Measurements from ENCODE around the gene CCDC9B.

CCDC9B gene

GRCh38 chr15:40310001-40310959 is 30.5 kb downstream of the CCDC9B start:
- peaks cover 28% of the 10 kb centered on the region for H3K36me3 Mint-ChIP-seq (ENCODE audit: low read depth)
- H3K4me3 Mint-ChIP-seq = no peak overlapping the region
- peaks cover 13% of the 10 kb centered on the region for H3K27me3 Mint-ChIP-seq
- H3K4me1 Mint-ChIP-seq (ENCODE audit: low read depth) = peaks cover 67% of the 10 kb centered on the region
- peak overlapping the region; percentile 91 for H3K27ac Mint-ChIP-seq
- intact Hi-C loops (cut with micrococcal nuclease) = loop anchor here (1.0 kb wide), 1 partner anchor 31 kb away; no protein-coding TSS in a partner anchor
- H3K9me3 Mint-ChIP-seq = no peaks in the 10 kb centered on the region

GRCh38 chr15:40309344-40309862 is 31.3 kb downstream of the CCDC9B start:
- intact Hi-C loops (cut with micrococcal nuclease) = no loop called here
- Mint-ChIP-seq H3K9me3 (no peaks in the 10 kb centered on the region), H3K36me3 (ENCODE audit: low read depth) (peaks cover 36% of the 10 kb centered on the region), H3K27ac (peak overlapping the region; percentile 91), H3K27me3 (peaks cover 11% of the 10 kb centered on the region), H3K4me3 (peak overlapping the region; percentile 99), H3K4me1 (ENCODE audit: low read depth) (peaks cover 67% of the 10 kb centered on the region)

- peaks cover 67% of the 10 kb centered on the region for H3K4me1 Mint-ChIP-seq (ENCODE audit: low read depth)
- peak within 1 kb of the TSS; percentile 91 for H3K27ac Mint-ChIP-seq
- no peaks in the 10 kb centered on the region for H3K9me3 Mint-ChIP-seq
- peaks cover 8% of the 10 kb centered on the region for H3K27me3 Mint-ChIP-seq
- intact Hi-C loops (cut with micrococcal nuclease) = loop anchor here (1.0 to 2.0 kb wide), 2 partner anchors 23 to 27 kb away; no protein-coding TSS in a partner anchor
- peaks cover 54% of the 10 kb centered on the region for H3K36me3 Mint-ChIP-seq (ENCODE audit: low read depth)
- H3K4me3 Mint-ChIP-seq = peak within 1 kb of the TSS; percentile 99
Measured at GRCh38 chr15:40307421-40308211, 33.1 kb downstream of the CCDC9B start, which contains the start of gene PLCB2. PLCB2 (minus strand) TSS chr15:40307935; CDS start chr15:40307672, 263 bp downstream.

GRCh38 chr15:40306908-40307307 is 33.8 kb downstream of the CCDC9B start:
- Mint-ChIP-seq H3K27ac (peak overlapping the region; percentile 91), H3K4me3 (peak overlapping the region; percentile 99), H3K4me1 (ENCODE audit: low read depth) (peaks cover 67% of the 10 kb centered on the region), H3K27me3 (peaks cover 2% of the 10 kb centered on the region), H3K36me3 (ENCODE audit: low read depth) (peaks cover 61% of the 10 kb centered on the region), H3K9me3 (no peaks in the 10 kb centered on the region)
- intact Hi-C loops (cut with micrococcal nuclease) = loop anchor here (2.0 kb wide), 1 partner anchor 22 kb away; no protein-coding TSS in a partner anchor

- intact Hi-C loops (cut with micrococcal nuclease) = loop anchor here (2.0 kb wide), 1 partner anchor 22 kb away; no protein-coding TSS in a partner anchor
- no peaks in the 10 kb centered on the region for H3K27me3 Mint-ChIP-seq
Measured at GRCh38 chr15:40306371-40306770, 34.4 kb downstream of the CCDC9B start.

GRCh38 chr15:40305281-40305680 is 35.5 kb downstream of the CCDC9B start:
- no peaks in the 10 kb centered on the region for H3K27me3 Mint-ChIP-seq
- H3K27ac Mint-ChIP-seq = no peak overlapping the region
- peak overlapping the region; percentile 62 for H3K4me3 Mint-ChIP-seq
- H3K4me1 Mint-ChIP-seq (ENCODE audit: low read depth) = peaks cover 82% of the 10 kb centered on the region
- peaks cover 78% of the 10 kb centered on the region for H3K36me3 Mint-ChIP-seq (ENCODE audit: low read depth)
- no peaks in the 10 kb centered on the region for H3K9me3 Mint-ChIP-seq
- intact Hi-C loops (cut with micrococcal nuclease) = no loop called here

More at GRCh38 chr15:40306371-40306770, 34.4 kb downstream of the CCDC9B start:
- Mint-ChIP-seq H3K4me3 (peak overlapping the region; percentile 99), H3K4me1 (ENCODE audit: low read depth) (peaks cover 73% of the 10 kb centered on the region), H3K9me3 (no peaks in the 10 kb centered on the region), H3K36me3 (ENCODE audit: low read depth) (peaks cover 67% of the 10 kb centered on the region), H3K27ac (peak overlapping the region; percentile 91)

- no peaks in the 10 kb centered on the region for H3K9me3 Mint-ChIP-seq
- intact Hi-C loops (cut with micrococcal nuclease) = no loop called here
- peak overlapping the region; percentile 60 for H3K27ac Mint-ChIP-seq
- H3K4me3 Mint-ChIP-seq = peak overlapping the region; percentile 7
- no peaks in the 10 kb centered on the region for H3K27me3 Mint-ChIP-seq
- peaks cover 95% of the 10 kb centered on the region for H3K36me3 Mint-ChIP-seq (ENCODE audit: low read depth)
- H3K4me1 Mint-ChIP-seq (ENCODE audit: low read depth) = peaks cover 76% of the 10 kb centered on the region
Measured at GRCh38 chr15:40303576-40303975, 37.2 kb downstream of the CCDC9B start.

GRCh38 chr15:40302981-40303380 is 37.8 kb downstream of the CCDC9B start:
- no peak overlapping the region for H3K4me3 Mint-ChIP-seq

GRCh38 chr15:40302288-40302886 is 38.4 kb downstream of the CCDC9B start:
- Mint-ChIP-seq H3K27me3 (no peaks in the 10 kb centered on the region), H3K36me3 (ENCODE audit: low read depth) (peaks cover 100% of the 10 kb centered on the region), H3K27ac (peak overlapping the region; percentile 60), H3K9me3 (no peaks in the 10 kb centered on the region), H3K4me3 (no peak overlapping the region), H3K4me1 (ENCODE audit: low read depth) (peaks cover 84% of the 10 kb centered on the region)
- intact Hi-C loops (cut with micrococcal nuclease) = no loop called here

More at GRCh38 chr15:40302981-40303380, 37.8 kb downstream of the CCDC9B start:
- Mint-ChIP-seq H3K27me3 (no peaks in the 10 kb centered on the region), H3K36me3 (ENCODE audit: low read depth) (peaks cover 98% of the 10 kb centered on the region), H3K9me3 (no peaks in the 10 kb centered on the region), H3K27ac (peak overlapping the region; percentile 60), H3K4me1 (ENCODE audit: low read depth) (peaks cover 78% of the 10 kb centered on the region)
- intact Hi-C loops (cut with micrococcal nuclease) = no loop called here

GRCh38 chr15:40301467-40302179 is 39.1 kb downstream of the CCDC9B start:
- H3K9me3 Mint-ChIP-seq = no peaks in the 10 kb centered on the region
- peak overlapping the region; percentile 60 for H3K27ac Mint-ChIP-seq
- H3K4me1 Mint-ChIP-seq (ENCODE audit: low read depth) = peaks cover 90% of the 10 kb centered on the region
- intact Hi-C loops (cut with micrococcal nuclease) = no loop called here
- peak overlapping the region; percentile 51 for H3K4me3 Mint-ChIP-seq
- no peaks in the 10 kb centered on the region for H3K27me3 Mint-ChIP-seq
- peaks cover 100% of the 10 kb centered on the region for H3K36me3 Mint-ChIP-seq (ENCODE audit: low read depth)

- Mint-ChIP-seq H3K4me1 (ENCODE audit: low read depth) (peaks cover 90% of the 10 kb centered on the region), H3K36me3 (ENCODE audit: low read depth) (peaks cover 100% of the 10 kb centered on the region), H3K4me3 (no peak overlapping the region), H3K27me3 (no peaks in the 10 kb centered on the region), H3K27ac (no peak overlapping the region), H3K9me3 (no peaks in the 10 kb centered on the region)
- intact Hi-C loops (cut with micrococcal nuclease) = no loop called here
Measured at GRCh38 chr15:40300771-40301170, 40.0 kb downstream of the CCDC9B start.

GRCh38 chr15:40300367-40300766 is 40.4 kb downstream of the CCDC9B start:
- H3K9me3 Mint-ChIP-seq = no peaks in the 10 kb centered on the region
- H3K4me1 Mint-ChIP-seq (ENCODE audit: low read depth) = peaks cover 90% of the 10 kb centered on the region
- H3K27me3 Mint-ChIP-seq = no peaks in the 10 kb centered on the region
- no peak overlapping the region for H3K27ac Mint-ChIP-seq
- no peak overlapping the region for H3K4me3 Mint-ChIP-seq
- H3K36me3 Mint-ChIP-seq (ENCODE audit: low read depth) = peaks cover 100% of the 10 kb centered on the region
- intact Hi-C loops (cut with micrococcal nuclease) = no loop called here

Measured in dendritic cell treated with granulocyte-macrophage colony-stimulating factor and Interleukin-4, amounts not matched to agents 40 ng/mL and 50 ng/mL, for 4 days (primary cell).